GM04504 (cell line): ENCODE data around the gene THADA.

Source experiments
- DNase-seq: peaks from one replicate; pipeline ENCODE4 v3.0.0-alpha.2; 2012; ENCODE audit warnings: low read depth

Gene THADA

DNA sequence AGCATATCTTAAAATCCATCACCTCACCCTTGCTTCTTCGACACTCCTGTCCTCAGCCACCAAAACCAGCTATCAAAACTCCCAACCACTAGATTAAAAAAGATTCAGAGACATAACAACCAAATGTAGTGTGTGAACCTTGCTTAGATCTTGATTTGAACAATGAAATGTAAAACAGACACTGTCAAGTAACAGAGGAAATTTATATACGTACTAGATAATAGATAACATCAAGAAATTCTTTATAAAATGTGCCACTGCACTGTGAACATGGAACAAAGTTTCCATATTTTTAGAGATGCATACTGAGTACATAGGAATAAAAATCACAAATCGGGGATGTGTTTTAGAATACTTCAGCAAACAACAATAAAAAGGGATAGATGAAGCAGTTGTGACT, 86.0 kb downstream of the THADA start:
- no peak for DNase-seq

DNA sequence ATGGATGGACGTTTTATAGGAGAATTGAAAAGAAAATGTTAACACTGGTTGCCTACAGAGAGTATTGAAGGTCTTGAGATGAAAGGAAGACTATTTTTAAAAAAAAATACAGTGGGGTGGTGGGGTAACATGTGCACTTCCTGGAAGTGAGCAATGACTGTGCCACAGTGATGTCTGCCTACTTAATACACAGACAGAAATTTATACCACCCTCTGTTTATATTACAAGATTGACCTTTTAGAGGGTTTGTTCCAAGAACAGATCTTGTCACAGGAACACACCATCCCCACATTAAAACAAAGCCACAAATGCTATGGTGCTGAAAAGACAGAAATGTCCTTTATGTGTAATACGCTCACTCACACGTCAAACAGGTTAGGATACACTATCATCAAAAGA, 87.6 kb downstream of the THADA start:
- no peak for DNase-seq

DNA sequence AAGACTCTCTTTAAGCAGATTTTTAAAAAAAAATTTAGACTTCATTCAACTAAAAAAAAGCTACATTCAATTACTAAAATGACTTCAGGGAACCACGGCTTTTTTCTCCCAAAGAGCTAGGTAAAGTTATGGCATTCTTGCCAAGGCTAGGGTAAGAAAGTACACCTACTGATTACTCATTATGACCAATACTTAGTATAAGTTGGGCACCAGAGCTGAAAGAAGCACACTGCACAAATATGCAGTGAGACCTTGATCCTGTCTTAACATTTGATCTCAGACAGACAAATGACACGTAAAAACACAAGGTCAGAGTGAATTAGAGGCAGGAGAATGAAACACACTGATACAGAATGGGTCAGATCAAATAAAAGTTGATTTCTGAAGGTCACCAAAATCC, 88.7 kb downstream of the THADA start:
- no peak for DNase-seq

DNA sequence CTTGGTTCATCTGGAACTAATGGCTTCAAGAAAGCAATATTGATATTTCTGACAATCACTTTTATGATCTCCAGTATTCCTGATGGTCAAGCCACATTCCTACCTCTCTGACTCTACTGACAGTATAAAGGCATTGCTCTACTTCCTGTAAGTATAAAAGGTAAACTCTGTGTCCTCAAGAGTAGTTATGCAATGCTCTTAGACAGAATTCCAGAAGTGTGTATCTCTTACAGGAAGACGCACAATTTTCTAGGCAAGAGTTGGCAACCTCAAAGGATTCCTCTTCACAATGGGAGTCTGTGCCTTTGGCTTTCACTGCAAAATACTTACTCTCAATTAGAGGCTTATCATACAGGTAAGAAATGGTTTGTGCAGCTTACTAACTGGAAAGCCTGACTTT, 100.1 kb downstream of the THADA start:
- DNase-seq = no peak

DNA sequence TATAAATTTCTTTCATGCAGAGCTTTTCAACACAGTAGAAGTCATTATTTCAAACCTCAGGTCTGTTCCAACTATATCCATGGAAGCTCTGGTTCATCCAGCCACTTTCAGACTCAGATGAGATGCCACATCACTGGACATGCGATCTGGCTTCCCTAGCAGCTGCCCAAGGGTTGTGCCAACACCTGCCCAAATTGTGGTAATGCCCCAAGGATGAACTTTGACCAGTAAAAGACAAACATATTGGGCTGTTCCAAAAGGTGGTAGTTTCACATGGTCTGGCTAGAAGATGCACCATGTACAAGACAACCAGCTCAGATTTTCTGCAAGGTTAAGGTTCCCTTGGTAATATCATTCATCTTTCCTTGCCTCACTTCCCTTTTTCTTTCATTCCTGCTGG, 101.9 kb downstream of the THADA start:
- no peak for DNase-seq

DNA sequence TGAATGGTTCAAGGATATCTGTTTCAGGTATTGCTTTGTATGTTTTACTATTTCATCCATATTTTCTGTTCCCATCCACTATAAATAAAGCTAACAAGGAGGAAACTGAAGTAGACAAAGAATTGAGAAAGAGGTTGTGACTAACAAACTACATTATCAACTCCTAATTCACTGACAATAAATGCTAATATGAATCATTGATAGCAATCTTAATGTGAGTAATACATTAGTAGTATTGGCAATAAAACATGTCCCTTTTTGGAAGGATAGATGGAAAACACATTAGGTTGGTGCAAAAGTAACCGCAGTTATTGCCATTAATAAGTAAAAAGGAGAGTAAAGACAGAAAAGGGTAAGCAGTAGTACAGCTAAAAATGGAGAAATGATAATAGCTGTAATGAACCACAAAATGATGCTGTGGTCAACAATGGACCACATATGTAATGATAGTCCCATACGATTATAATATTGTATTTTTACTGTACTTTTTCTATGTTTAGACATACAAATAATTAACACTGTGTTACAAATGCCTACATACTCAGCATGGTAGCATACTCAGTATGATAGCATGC, 104.7 kb downstream of the THADA start:
- no peak for DNase-seq

DNA sequence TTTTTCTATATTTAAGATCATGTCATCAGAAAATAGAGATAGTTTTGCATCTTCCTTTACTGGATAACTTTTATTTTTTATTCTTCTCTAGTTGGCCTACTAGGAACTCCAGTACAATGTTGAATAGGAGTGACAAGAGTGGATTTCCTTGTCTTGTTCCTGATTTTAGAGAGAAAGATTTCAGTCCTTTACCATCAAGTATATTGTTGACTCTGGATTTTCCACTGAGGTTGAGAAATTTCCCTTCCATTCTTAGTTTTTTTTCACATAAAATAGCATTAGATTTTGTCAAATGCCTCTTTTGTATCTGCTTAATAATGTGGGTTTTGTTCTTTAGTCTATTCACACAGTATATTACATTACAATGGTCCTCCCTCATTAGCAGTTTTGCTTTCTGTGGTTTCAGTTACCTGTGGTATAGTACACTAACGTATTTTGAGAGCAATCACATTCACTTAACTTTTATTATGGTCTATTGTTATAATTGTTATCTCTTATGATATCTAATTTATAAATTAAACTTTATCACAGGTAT, 105.5 kb downstream of the THADA start:
- DNase-seq = no peak

DNA sequence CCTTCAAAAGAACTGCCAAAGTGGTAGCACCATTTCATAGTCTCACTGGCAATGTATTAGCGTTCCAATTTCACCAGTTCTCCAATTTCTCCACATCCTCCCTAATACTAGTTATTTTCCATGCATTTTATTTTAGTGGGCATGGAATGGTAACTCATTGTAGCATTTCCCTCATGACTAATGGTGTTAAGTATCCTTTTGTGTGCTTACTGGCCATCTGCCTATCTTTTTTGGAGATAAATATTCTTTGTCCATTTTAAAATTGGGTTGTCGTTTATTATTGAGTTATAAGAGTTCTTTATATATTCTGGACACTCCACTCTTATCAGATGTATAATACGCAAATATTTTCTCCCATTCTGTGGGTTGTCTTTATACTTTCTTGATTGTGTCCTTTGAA, 107.1 kb downstream of the THADA start:
- DNase-seq = no peak

DNA sequence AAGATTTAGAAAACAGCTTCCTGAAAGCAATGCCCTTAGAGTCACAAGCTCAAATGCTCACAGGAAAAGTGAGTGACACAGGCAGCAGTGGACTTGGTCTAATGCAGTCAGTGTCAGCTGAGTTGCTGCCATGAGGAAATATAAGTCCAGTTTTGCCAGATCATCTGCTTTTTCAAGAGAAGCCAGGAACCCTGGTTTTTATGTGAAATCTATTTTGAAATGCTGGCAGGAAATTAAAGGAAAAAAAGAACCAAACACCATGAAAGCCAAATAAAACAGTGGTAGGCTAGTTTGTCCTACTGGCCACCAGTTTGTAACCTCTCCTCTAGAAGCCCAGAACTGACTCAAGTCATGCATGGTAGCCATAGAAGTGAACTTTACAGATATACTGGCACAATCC, 109.2 kb downstream of the THADA start:
- no peak for DNase-seq

DNA sequence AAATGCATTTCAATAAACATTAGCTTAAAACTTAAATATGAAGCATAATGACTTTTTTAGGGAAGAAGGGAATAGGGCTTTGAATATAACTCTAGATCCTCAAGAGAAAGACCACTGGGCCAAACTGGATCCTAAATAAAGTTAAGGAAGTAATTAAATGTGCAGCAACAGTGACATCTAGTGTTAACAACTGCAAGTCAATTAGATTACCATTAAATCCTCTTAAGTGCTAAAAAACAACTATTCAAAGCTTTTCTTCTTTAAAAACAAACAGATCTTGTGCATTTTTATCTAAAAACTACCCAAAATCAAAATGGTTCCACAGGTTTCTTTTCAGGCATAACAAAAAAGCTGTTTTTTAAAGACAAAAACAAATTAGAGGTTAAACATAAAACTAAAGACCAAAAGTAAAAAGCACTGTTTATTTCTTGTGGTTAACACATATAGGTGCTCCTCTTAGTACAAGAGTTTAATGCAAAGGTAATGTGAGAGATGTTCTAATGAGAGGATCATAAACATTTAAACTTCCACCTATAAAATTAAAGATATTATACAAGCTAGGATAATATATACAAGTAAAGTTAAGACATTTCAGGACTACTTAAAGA, 111.4 kb downstream of the THADA start:
- DNase-seq = no peak

DNA sequence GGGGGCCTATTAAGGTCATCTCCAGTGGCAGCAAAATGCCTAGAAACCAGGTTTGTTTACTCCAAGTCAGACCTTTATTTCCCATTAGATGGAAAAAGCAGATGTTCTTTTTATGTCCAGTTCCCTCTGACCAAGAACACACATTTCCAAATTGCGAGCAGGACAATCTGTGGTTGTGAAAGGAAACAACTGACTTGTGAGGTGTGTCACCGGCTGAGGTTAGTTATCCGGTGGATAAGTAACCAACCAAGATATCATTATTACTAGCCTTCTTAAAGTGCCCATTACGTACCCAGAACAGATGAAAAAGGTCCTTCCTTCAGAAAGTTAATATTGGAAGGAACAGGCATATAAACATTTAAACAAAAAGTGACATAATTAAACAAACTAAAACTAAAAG, 112.9 kb downstream of the THADA start:
- no peak for DNase-seq

DNA sequence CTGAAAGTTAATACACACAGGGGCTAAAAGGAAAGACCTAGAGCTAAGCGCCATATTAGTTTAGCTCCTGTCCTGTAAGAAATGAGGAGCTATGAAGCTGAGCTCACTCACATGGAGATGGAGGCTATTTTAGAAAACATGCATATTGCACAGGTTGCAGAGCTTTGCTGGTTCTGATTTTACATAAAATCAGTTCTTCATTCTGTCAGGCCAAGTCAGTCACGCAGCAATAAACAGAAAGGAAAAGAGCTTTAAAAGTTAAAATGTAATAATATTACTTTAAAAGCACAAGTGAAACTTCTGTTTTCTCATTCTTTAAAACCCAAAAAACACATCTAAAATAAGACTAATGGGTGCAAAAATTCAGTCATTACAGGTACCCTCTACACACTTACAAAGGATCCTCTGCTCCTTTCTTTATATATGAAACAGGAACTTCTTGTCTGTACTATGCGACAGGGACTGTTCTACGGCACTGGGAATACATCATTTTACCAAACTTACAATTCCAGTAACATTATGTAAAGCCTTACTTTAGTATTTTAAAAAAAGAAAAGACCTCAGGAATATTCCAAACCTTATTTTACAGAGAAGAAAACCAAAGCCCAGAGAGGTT, 113.8 kb downstream of the THADA start:
- no peak for DNase-seq

DNA sequence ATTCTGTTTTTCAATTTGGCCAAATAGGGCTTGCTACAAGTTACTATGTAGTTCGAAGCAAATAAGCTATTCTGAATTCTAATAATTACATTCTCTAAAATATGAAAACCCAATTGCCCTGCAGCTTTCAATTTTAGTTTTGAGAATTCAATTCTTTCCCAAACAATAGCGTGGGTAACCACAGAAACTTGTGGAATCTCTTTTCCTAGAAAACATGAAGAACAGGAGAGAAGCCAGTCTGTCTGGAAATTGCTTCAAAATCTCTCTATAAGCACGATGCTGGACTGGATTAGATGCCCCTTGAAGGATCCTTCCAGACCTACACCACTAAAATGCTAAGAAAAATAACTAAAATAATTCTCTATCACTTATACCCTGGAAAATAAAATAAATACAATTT, 115.0 kb downstream of the THADA start:
- no peak for DNase-seq

DNA sequence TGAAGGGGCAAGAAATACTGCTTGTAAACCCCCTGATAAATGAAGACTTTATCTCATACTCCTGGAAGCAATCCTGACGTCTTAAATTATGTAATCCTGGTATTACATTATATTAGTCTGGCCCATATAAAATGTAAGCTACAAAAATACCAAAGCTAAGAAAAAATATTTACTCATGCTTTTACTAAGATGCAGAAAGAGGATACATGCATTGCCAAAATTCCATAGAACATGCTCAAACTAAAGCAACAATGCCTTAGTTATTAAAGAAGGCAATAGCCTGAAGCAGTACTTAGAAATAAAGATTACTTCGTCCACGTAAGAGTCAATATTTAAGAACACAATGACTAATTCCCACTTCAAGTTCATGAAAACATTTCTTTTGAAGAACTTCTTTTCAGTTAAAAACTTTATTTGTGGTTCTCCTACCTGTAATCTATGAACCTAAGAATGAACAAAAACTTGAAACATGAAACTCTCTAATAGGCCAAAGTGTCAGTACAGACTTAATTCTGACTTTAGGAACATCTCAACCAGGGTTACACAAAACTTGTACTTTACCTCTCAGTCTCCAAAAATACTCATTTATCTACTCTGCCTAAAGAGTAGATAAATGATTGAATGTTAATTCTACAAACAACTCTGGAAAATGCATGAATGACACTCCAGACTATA, 117.3 kb downstream of the THADA start:
- DNase-seq = no peak

DNA sequence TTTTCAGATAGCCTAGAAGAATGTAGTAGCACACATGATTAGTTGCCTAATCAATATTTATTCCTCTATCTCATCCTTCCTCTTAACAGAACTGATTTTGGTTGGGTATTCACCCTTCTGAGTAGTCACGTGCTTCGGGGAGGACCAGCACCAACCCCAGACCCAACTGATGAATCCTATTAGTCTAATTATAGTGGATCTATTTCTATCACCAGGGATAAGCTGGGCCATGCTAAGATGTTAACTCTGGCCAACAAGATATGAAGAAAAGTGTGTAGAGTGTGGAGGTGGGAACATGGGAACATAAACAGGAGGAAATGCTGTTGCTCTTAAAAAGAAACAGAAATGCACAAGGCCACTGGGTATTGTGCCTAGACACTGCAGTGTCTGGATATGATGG, 119.9 kb downstream of the THADA start:
- no peak for DNase-seq

DNA sequence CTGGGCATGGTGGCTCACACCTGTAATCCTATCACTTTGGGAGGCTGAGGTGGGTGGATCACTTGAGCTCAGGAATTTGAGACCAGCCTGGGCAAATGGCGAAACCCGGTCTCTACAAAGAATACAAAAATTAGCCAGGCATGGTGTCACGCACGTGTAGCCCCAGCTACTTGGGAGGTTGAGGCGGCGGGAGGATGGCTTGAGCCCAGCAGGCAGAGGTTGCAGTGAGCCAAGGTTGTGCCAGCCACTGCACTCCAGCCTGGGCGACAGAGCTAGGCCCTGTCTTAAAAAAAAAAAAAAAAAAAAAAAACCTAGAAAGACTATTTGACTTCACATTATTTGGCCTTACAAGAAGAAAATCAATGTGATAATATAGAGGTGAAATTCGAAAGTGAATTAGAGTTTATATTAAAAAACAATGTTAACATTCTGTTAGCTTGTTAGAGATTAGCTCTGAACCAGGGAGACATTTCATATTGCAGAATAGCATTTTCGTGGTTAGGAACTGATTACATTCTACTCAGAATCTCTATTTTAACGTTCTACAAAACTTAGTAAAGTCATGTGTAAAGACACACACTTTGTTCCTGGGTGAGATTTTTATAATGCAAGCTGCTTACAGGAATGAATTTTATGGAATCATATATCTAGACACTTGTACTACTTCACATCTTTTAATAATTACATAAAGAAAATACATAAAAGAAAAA, 120.5 kb downstream of the THADA start:
- no peak for DNase-seq

DNA sequence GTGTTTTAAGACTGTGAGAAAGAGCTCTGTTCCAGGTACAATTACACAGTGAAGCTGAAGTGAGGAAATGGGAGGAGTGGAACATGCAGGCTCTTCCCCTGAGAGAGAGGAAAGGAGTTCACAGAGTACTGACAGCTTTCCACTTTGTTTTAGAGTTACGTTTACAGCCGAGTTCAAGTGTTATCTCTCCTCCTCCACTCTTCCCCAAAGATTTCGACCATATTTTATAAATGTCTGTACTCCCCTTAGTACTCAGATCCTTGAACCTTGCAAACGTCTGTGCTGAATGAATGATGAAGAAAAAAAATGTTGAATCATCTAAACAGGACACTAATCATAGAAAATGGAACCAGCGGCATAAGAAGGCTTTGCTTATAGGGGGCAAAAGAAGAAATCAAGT, 121.6 kb downstream of the THADA start:
- no peak for DNase-seq

DNA sequence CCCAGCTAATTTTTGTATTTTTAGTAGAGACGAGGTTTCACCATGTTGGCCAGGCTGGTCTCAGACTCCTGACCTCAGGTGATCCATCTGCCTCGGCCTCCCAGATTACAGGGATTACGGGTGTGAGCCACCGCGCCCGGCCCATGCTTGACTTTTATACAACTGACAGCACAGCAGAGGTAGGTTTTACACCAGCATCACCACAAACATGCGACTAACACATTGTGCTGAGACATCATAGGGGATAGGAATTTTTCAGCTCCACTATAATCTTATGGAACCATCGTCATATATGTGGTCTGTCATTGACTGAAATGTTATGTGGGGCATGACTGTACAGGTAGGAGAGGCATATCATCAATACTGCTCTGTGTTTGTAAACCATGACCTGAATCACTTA, 122.1 kb downstream of the THADA start:
- no peak for DNase-seq

DNA sequence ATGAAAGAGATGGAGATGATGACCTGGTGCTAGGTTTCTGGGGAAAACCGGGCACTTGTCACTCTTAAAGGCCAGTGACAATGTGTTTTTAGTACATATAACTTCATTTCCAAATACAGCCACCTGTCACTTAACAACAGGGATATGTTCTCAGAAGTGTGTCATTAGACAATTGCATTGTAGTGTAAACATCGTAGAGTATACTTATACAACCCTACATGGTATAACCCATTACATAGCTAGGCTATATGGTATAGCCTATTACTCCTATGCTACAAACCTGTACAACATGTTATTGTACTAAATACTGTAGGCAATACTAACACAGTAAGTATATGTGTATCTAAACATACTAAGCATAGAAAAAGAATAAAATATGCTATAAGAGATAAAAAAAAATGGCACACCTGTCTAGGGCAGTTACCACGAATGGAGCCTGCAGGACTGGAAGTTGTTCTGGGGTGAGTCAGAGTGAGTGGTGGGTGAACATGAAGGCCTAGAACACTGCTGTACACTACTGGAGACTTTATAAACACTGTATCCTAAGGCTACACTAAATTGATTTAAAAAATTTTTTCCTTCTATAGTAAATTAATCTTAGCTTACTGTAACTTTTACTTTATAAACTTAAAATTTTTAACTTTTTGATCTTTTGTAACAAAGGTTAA, 123.2 kb downstream of the THADA start:
- no peak for DNase-seq

DNA sequence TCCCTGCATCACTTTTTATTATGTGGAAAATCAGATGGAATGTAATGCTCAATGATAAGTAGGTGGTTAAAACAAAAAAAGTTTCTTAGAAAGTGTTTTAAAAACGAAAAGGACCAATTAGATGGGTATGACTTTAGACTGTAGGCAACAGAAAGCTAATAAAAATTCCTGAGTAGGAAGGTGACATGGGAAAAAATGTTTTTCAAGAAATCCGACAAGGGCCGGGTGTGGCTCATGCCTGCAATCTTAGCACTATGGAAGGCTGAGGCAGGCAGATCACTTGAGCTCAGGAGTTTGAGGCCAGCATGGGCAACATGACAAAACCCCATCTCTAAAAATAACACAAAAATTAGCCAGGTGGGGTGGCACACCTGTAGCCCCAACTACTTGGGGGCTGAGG, 126.1 kb downstream of the THADA start:
- DNase-seq = no peak

DNA sequence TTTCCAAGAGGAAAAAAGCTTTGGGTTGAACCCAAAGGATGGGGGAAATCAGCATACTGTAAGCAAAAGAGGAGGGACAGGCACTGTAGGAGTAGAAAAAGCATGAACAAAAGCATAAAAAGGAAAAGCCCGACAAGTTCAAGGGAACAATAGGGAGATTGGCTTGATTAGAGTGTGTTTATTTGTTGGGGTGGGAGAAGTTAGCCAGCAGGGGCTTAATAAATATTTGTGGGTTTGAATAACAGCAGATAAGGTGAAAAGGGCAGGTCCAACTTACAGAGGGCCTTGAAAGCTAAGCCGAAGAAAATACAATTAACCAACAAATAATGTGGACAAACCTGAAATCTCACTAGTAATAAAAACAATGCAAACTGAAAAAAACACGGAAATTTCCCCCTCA, 126.7 kb downstream of the THADA start:
- no peak for DNase-seq

DNA sequence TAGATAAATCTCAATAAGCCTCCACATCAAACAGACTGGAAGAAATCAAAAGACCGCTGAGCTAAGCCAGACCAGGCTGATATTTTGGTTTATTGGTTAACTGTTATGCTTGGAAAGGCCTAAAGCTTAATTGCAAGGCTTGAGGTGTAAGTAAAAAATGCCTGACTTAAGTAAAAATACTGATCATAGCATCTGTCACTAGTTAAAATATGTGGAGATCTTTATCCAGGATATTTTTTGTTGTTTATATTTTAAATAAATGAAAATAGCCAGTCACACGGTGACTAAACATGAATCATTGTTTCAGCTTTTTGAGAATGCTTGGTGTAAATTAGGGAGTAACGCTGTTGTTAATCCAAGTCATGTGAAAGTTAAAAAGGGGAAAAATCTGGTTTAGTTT, 127.9 kb downstream of the THADA start:
- DNase-seq = no peak
